Globus pallidus (tissue), 1 donor: ENCODE measurements around the gene GFER.
"Not testable (repeated sequence)": the region's sequence is repeated elsewhere in the genome, so short reads cannot be mapped to it uniquely, and the experiment has no call there.

Experiments
- DNase-seq: peaks from one replicate; pipeline ENCODE4 v3.0.0-alpha.2; 2015; ENCODE audit warnings: low spot score

The GFER gene

GRCh38 chr16:2005646-2006045 is 21.7 kb downstream of the GFER start:
- DNase-seq, result no peak

GRCh38 chr16:2006317-2006716 is 22.3 kb downstream of the GFER start:
- no peak for DNase-seq

GRCh38 chr16:2007081-2007836 is 23.3 kb downstream of the GFER start:
- no peak for DNase-seq

DNA sequence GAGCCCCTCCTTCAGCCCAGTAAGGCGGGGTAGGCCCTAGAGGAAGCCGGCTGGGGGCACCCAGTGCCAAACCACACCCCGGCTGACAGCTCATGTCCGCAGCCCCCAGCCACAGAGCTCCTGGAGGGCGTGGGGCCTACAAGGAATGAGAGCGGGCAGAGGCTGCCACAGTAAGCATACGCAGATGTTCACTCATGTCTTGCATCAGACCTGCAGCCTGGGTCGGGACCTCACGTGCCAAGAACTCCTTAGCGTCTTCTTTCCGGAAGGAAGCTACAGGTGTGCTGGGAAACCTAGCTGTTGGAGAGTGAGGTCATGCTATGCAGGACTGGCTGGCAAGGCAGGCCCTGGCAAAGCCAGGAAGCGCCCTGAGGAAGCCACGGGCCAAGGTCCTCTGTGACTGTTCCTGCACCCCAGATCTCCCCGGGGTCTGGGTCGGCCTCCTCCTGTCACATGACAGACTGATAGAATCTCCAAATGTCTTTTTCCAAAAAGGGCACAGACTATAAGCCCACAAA is 24.1 kb downstream of the GFER start:
- DNase-seq, result no peak

DNA sequence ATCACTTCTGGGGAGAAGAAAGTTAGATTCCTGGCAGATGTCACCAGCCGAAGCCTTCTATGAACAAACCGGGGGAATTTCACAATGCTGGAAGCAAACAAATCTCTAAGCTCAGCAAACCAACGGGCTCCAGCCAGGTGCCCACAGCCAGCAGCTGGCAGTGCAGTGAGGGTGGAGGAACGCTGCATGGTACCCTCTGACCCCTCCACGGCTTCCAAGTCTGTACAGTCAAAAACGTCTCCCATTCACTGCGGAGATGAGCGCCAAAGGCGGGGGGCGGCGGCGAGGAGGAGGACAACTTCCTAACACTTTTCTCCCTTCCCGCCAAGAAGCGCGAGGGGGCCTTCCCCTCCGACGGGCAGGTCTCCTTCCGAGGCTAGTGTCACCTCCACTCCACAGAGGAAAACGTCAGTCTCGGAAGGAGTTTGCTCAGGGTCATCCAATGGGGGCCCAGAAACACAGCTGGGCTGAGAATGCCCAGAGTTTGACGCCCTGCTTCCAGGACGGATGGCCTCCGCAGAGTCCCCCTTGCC is 24.7 kb downstream of the GFER start:
- DNase-seq, result no peak

DNA sequence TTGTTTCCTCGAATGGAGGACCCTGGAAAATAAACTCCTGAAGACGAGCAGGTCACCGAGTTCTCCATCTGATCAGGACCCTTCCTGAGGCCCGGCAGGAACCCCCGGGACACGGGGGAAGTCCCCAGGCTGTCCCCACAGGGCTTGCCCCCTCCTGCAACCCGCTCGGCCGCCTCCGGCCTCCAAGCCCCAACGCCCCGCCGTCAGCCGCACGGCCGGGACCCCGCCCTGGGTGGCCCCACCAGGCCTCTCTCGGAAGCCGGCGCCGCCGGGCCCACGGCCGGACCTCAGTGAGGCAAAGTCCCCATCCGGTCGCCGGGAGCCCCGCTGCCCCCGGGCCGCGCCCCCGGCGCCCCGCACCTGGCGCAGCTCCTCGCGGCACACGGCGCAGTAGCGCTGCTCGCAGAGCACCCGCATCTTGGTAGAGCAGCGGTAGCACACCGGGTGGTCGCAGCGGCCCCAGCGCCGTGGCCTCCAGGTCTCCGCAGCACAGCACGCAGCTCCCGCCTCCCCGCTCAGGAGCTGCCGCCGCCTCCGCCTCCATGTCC is 25.2 kb downstream of the GFER start:
- no peak for DNase-seq

DNA sequence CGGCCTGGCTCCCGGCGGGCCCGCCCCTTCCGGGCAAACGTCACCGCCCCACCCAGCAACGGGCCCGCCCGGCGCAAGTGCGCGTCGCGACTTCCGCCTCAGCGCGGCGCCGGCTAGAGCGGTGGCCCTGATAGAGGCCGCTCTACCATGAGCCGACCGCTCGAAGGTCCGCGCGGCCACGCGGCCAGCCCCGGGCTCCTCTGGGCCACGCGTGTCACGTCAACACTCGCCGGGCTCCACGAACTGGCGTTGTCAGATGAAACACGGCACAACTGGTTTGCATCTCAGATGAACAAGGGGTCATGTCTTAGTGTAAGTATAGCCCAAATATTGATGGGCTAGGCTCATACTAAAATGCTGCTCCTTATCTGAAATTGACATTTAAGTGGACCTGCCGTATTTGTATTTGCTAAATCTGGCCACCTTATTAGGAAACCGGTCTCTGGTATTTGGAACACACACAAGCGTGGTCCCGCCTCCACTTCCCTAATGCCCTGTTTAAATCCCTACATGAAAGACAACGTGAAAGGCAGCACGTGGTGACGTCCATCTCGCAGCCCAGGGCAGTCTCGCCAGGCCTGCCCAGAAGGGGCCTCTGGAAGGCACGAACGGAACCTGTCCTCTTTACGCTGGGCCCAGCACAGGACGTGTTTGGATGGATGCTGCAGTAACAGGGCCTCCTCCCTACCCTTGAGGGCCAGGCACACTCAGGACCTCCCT is 26.0 kb downstream of the GFER start, which contains the start of gene ZNF598:
Gene ZNF598, minus strand, starts transcription at position 31 of the 720 bp plus-strand sequence.
- DNase-seq, result peak; percentile 88

DNA sequence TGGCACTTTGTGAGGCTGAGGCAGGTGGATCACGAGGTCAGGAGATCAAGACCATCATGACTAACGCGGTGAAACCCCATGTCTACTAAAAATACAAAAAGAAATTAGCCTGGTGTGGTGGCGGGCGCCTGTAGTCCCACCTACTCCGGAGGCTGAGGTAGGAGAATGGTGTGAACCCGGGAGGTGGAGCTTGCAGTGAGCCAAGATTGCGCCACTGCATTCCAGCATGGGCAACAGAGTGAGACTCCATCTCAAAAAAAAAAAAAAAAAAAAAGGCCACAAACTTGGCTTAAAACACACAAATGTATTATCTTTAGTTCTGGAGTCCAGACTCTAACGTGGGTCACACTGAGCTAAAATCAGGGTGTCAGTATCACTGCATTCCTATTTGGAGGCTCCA is 27.7 kb downstream of the GFER start:
- DNase-seq, result not testable (repeated sequence)

DNA sequence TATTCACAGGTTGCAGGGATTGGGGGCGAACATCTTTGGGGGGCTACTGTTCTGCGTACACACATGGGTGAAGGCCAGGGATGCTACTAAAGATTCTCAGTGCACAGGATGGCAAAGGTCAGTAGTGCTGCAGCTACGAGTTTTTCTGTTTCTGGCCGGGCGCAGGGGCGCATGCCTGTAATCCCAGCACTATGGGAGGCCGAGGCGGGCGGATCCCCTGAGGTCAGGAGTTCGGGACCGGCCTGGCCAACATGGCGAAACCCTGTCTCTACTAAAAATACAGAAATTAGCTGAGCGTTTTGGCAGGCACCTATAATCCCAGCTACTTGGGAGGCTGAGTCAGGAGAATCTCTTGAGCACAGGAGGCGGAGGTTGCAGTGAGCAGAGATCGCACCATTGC is 29.5 kb downstream of the GFER start:
- DNase-seq, result no peak

DNA sequence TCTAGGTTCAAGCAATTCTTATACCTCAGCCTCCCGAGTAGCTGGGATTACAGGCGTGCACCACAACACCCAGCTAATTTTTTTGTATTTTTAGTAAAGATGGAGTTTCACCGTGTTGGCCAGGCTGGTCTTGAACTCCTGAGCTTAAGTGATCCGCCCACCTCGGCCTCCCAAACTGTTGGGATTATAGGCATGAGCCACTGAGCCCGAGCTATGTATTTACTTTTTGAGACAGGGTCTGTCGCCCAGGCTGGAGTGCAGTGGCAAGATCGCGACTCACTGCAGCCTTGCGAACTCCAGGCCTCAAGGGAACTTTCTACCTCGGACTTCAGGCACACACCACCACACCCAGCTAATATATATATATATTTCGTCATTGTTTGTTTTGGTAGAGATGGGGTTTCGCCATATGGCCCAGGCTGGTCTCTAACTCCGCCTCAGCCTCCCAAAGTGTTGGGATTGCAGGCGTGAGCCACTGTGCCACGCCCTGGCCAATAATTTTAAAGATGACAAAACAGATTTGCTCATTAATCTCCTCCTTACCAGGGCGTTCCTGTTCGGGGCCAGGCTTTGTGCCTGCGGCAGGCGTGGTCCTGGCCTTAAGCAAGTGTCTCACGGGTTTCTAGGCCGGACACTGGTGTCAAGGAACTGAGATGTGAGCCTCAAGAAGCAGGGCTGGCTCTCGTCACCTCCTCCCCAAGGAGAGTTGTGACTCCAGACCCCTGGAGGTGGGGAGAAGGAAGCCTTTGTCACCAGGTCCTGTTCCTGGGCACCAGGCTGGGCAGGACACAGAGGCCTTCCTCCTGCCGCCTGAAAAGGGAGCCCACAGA is 31.3 kb downstream of the GFER start:
- no peak for DNase-seq

GRCh38 chr16:2015947-2016208 is 31.9 kb downstream of the GFER start:
- DNase-seq, result no peak

DNA sequence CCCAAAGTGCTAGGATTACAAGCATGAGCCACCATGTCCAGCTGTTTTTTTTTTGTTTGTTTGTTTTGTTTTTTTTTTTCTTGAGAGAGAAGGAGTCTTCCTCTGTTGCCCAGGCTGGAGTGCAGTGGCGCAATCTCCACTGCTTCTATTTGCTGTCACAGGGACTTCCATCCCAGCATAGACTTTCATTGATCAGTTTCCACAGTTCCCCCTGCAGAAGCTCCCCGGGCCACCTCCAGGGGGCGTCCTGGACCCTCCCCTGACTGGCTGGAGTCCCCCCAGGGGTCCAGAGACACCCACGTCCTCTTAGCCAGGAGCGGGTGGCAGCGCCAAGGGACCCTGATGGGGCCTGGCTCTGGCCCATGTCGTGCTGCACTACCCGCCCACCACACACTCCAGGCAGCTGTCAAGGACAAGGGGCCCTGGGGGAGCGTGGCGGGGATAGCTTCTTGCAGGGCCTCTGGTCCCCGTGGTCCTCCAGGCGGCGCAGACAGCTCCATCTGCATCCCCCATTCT is 32.5 kb downstream of the GFER start:
- no peak for DNase-seq

DNA sequence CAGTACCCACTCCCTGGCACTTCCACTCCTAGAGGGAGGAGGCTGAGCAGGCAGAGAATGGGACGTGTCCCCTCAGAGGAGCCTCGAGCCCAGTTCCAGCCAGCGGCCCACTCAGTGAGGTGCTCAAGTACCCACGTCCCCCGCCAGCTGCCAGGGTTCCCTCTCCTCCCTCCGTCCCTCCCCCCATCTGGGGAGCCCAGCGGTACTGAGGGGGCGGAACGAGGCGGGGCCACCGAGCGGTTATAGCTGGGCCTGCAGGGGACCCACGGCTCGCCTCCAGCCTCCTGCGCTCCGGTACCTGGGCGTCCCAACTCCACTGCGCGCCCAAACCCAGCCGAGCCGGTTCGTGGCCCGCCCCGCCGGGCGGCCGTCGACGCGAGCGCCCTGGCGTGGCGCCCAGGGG is 35.5 kb downstream of the GFER start, which contains the start of gene NPW:
Gene NPW, plus strand, starts transcription at position 268 of the 403 bp plus-strand sequence.
- DNase-seq, result no peak

DNA sequence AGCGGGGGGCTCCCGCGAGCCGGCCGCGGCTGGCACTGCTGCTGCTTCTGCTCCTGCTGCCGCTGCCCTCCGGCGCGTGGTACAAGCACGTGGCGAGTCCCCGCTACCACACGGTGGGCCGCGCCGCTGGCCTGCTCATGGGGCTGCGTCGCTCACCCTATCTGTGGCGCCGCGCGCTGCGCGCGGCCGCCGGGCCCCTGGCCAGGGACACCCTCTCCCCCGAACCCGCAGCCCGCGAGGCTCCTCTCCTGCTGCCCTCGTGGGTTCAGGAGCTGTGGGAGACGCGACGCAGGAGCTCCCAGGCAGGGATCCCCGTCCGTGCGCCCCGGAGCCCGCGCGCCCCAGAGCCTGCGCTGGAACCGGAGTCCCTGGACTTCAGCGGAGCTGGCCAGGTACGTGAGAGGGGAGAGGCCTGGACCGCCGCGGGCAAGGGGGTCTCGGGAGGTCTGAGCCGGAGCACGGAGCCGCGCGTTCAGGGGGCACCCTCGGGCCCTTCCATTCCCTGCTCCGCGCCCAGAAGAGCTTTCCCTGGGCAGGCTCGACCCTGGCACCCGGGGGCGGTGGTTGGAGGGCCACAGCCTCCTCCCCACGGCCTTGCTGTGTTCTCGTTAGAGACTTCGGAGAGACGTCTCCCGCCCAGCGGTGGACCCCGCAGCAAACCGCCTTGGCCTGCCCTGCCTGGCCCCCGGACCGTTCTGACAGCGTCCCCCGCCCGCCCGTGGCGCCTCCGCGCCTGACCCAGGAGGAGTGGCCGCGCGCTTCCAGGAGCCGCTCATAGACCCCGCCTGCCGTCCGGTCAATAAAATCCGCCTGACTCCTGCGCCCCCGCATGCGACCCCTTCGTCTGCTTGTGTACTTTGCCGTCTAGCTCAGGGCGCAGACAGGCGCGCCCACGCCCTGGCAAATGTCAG is 36.2 kb downstream of the GFER start:
- DNase-seq, result no peak

GRCh38 chr16:2022723-2023091 is 38.7 kb downstream of the GFER start:
- DNase-seq, result no peak

DNA sequence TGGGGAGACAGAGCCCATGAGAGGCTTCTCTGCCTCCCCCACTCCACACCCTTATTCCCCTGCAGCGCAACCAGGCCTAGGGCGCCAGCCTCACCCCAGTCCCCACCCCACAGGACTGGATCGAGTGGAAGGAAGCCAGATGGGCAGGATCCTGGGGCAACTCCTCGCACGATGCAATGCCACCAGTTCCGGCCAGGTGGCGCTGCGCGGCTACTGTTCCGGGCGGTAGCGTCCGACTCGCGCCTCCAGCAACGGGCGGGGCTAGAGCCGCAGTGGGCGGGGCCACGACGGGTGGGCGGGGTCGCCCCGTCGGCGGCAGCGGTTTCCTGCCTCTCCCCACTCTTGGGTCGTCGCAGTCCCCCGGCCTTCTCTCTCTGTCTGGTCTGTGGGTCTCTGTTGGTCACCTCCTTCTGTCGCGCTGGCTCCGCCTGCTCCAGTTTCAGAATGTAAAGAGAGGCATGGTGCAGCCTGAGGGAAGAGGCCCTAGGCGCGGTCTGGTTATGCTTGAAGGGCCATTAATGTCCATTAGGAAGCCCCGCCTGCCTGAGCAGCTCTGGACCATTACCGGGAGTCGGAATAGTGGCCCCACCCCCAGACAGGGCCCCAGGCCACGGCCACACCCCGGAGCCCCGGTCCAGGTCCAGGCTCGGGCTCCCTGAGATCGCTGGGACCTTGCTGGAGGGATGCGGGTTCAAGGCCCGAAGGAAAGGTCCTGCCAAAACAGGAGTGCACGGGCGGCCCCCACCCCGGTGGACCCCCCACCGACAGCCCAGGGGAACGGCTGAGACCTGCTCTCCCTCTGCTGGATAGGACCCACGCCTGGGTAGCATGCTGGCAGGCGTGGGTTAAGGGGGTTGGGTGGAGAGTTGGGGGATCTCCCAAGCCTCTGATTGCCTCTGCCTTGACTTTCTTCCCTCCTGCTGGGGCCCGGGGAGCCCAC is 39.4 kb downstream of the GFER start:
- DNase-seq, result peak; percentile 81

- DNase-seq, result no peak
Measured at GRCh38 chr16:2024032-2024420, 40.0 kb downstream of the GFER start.

- no peak for DNase-seq
Measured at GRCh38 chr16:2025251-2025650, 41.3 kb downstream of the GFER start.

DNA sequence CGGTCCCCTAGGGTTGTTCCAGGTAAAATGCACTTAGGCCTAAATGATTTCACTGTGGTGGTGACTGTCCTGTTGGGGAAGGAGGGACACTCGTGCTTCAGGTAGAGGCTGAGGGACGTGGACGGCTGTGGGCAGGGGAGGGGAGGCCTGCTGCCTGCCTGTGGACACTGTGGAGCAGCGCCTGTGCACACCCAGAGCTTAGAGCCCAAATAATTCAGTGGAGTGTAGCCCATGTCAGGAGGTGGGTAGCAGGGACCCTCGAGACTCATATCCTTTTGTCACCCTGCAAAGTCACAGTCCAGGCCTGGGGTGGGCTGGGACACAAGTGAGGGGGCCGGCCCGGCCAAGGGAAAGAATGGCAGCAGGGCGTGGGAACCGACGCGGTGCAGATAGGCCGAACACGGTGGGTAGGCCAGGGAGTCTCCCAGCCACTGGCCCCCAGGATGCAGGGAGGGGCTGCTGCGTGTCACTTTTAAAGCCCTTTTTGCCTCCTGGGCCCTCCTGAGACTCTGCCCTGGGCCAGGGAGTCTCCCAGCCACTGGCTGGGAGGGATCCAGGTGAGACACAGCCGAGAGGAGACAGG is 42.0 kb downstream of the GFER start:
- DNase-seq, result no peak
